ENCODE data around the gene SOX2.

GRCh38 chr3:181718987-181719911, 7.5 kb downstream of the SOX2 start:
- TF ChIP-seq POLR2A (IDR thresholded peaks at IDR 0.05) (no peak), CTCF (IDR thresholded peaks at IDR 0.05) (no peak)
